Activated naive CD8-positive, alpha-beta T cell treated with anti-CD3 and anti-CD28 coated beads, Interleukin-2, amount 50 U/mL, for 16 hours (primary cell): ENCODE data around the gene CHMP4A.
"Not testable (repeated sequence)": the region's sequence is repeated elsewhere in the genome, so short reads cannot be mapped to it uniquely, and the experiment has no call there.

ENCODE experiments used
- DNase-seq: peaks from one replicate; pipeline ENCODE4 v3.0.0-alpha.2; 2020; ENCODE audit warnings: low read depth, low spot score

Gene CHMP4A

DNA sequence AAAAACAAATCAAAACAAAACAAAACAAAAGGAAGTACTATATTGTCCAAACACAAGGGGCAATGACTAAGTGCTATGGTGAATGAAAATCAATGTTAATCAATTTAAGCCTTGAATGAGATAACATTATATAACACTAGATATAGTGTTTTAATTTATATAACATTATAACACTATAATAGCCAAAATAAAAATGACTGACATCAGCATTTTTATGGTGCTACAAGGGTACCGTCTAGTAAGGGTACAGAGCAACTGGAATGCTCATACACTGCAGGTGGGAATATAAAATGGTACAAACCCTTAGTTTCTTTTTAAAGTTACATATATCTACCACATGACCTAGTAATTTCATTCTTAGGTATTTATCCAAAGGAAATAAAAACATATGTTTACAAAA is 13.2 kb upstream of the CHMP4A start:
- DNase-seq = no peak

GRCh38 chr14:24224618-24225071 is 11.4 kb upstream of the CHMP4A start:
- no peak for DNase-seq

GRCh38 chr14:24222987-24223386 is 9.7 kb upstream of the CHMP4A start:
- DNase-seq = not testable (repeated sequence)

GRCh38 chr14:24219521-24219920 is 6.2 kb upstream of the CHMP4A start:
- no peak for DNase-seq

GRCh38 chr14:24219080-24219479 is 5.8 kb upstream of the CHMP4A start:
- no peak for DNase-seq

DNA sequence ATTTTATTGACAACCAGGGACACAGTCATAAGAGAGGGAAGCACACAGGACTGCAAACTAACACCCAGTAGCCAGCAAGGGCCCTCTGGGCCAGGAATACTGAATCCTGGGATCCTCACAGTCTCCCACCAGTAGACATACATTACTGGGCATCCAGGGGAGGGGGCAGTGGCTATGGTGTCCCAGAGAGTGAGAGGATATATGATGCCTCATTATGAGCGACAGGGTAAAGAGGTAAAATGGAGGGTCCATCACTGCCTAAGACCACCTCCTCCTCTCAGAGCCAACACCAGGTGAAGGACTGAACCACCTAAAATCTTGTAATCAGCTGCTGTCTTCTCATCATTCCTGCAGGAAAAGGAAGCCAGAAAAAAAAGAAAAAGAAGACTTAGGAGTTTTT is 3.6 kb upstream of the CHMP4A start:
- DNase-seq = not testable (repeated sequence)

- DNase-seq = no peak
These were observed 3.0 kb upstream of the CHMP4A start for GRCh38 chr14:24216345-24216699.

GRCh38 chr14:24215495-24216344 is 2.4 kb upstream of the CHMP4A start, which contains the start of gene MDP1:
Gene MDP1 (minus strand): TSS chr14:24216066. CDS start chr14:24215955, 111 bp downstream.
- peak; percentile 64 for DNase-seq

GRCh38 chr14:24213866-24214662 is 776 bp upstream of the CHMP4A start:
- no peak for DNase-seq

DNA sequence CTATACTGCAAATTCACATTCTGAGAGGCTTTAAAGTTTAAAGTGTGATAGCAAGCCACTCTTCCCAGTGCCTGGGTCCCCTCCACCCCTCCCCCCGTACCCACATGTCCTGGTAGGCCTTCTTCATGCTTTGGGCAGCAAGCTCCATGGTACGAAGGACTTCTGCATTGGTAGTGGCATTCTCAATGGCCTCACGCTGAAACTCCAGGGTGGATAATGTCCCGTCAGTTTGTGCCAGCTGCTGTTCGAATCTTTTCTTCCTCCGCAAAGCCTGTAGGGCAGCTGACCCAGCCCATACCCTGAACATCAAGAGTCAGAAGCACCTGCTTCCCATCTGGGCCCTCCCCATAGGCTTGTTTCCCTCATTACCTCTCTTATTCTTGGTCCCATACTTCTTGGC is 2.0 kb downstream of the CHMP4A start:
- DNase-seq = no peak

DNA sequence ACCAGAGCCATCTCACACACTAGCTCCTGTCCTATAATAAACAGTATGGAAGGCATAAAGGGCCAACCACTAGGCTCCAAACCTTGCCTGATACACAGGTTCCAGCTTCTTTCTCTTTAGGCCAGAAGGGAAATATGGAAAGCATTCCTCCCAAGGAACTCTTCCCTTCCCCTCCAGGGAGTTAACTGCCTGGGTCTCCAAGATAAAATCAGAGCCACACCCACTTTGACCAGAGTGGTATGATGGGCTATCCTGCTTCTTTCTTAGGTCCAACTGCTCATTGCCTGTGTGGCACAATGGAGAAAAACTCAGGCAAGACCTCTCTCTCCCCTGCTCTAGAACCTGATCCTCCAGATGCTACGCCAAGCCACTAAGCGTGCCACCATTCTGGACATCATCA is 5.7 kb downstream of the CHMP4A start:
- no peak for DNase-seq

- DNase-seq = no peak
These were observed 6.2 kb downstream of the CHMP4A start for GRCh38 chr14:24207104-24207551.

DNA sequence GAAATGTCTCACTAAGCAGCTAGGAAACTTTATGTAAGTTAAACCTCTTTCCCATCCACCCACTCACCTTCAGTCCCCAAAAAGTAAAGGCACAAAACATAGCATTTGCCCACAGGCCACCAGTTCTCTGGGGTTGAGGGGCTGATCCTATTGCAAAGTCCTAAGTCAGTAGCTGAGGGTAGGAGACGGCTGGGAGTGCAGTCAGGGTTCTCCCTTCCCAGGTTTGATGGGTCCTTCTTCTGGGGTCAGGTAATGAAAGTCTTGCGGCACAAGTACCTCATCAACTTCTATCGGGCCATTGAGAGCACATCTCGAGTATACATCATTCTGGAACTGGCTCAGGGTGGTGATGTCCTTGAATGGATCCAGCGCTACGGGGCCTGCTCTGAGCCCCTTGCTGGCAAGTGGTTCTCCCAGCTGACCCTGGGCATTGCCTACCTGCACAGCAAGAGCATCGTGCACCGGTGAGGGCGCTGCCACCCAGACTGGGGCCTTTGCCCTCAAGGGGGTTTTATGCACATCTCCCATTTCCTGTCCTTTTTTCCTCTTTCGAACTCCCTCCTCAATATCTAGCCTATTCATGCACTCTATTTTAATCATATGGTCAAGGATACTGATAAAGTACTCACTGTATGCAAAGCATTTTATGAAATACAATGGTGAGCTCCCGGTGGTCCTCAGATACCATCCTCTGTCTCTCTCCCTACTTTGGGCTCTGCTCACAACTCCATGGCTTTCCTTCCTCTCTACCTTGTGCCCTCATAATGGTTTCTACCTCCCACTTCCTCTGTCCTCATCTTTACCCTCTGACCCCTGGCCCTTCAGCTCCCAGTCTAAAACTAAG is 6.8 kb downstream of the CHMP4A start:
- DNase-seq = no peak

DNA sequence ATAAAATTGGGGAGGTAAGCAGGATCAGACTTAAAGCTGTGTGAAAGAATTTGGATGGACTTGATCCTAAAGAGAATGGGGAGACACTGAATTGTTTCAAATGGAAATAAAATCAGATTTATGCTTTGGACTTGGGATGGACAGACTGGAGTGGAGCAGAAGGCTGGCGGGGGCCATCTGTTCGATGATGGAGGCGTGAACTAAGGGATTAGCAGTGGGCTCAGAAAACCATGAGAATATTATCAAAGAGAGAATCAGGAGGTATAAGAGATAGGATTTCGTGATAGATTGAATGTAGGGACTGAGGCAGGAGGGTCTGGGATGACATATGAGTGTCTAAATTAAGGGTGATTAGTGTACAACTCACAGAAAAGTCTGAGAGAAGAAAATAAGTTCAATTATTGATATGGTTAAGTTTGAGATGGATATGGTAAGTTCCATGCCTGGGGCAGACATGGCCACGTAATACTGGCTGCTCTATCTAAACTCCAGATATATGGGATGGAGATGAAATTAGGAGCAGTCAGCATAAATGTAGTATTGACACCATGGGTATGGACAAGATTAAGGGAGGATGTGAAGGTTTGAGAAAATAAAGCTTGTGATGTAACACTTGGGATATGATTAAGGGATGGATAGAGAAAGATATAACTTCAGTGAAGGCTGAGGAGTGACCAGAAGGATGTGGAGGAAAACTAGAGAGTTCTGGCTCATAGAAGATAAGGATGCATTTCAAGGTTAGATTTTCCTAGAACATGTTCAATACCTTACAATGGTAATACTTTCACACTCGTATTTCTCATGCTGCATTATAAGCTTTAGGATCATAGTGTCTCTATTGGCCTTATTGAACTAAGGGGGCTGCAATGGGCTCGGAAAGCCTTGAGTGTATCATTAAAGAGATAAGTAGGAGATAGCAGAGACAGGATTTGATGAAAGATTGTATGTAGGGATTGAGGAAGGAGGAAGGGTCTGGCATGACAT is 8.8 kb downstream of the CHMP4A start:
- no peak for DNase-seq

- not testable (repeated sequence) for DNase-seq
These were observed 9.9 kb downstream of the CHMP4A start for GRCh38 chr14:24203249-24203886.

GRCh38 chr14:24202538-24202937 is 10.8 kb downstream of the CHMP4A start:
- DNase-seq = not testable (repeated sequence)

DNA sequence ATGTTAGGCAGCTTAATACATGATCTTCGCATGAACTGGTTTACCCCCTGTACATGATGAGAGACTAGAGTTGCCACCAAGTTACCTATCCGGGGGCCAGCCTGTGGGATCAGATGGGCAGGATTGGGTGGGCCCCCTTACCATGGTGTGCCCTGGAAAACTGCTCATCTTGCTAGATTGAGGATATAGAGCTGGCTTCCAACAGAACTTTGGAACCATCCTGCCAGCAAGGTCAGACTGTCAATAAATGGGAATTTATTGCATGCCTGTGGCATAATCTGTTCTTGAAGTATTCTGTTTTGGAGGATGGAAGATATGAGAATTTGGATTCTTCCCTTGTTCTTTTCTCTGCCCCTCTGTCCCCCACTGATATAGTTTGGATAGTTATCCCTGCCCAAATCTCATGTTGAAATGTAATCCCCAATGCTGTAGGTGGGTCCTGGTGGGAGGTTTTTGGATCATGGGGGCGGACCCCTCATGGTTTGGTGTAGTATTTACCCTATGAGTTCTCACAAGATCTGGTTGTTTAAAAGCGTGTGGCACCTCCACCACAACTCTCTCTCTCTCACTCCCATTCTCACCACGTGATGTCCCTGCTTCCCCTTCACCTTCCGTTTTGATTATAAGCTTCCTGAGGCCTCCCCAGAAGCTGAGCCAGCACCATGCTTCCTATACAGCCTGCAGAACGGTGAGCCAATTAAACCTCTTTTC is 14.3 kb downstream of the CHMP4A start:
- DNase-seq = no peak

DNA sequence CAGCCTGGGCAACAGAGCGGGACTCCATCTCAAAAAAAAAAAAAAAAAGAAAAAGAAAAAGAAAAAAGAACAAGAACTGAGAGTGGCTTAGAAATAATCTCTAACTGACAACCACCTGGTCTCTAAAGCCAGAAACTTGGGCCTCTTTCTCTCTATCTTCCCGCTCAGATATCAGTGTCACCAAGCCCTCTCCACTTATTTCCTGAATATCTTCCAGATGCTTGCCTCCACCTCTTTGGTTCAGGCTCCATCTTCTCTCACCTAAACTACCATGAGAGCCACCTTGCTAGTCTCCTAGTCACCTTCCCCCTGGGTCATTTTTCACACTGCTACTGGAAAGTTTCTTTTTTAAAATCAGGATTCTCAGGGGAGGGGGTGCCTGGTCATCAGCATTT is 16.2 kb downstream of the CHMP4A start:
- DNase-seq = no peak
